Measurements from ENCODE around the gene CLRN2.
"Not testable (repeated sequence)": the region's sequence is repeated elsewhere in the genome, so short reads cannot be mapped to it uniquely, and the experiment has no call there.

The CLRN2 gene

DNA sequence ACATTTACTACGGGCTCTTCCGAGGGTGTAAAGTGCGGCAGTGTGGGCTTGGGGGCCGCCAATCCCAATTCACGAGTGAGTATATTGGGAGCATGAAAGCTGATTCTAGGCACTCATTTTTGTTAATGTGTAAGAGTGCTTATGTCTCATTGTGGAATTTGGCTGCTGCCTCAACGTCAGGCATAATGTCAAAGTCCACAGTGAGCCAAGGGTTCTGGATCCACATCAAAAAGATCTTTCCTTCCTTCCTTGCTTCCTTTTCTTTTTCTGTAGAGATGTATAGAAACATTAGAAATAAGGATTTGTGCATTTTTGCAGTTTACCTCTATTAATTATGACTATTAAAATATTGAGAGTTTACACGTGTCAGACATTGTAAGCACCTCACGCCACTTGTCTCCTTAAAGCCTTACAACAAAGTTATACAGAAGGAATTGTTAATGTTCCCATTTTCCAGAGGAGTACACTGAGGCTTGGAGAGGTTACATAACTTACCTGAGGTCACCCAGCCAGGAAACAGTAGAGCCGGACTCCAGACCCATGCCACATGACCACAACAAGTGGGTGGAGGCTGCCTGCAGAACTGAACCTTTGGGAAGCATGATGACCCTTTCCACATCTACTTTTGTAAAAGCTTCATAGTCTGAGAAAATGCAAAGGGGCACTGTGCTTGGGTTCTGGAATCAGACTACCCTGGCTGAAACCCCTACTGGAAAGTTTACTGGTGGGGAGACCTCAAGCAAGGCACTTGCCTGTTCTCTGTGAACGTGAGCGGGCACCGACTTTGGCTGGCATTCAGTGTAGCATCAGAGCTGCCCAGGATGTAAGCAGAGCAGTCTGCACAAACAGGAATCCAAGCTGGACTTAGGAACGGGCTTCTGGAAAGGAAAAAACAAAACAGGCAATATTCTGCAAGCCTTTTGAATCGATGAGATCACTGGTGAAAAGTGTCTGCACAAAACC lies 761 bp downstream of the CLRN2 start:
- TF ChIP-seq ZNF274 (IDR thresholded peaks at IDR 0.05; ENCODE audit: low read depth, low read length), result no peak
- H3K4me3 ChIP-seq (ENCODE audit: low read length), result no peak overlapping the region

DNA sequence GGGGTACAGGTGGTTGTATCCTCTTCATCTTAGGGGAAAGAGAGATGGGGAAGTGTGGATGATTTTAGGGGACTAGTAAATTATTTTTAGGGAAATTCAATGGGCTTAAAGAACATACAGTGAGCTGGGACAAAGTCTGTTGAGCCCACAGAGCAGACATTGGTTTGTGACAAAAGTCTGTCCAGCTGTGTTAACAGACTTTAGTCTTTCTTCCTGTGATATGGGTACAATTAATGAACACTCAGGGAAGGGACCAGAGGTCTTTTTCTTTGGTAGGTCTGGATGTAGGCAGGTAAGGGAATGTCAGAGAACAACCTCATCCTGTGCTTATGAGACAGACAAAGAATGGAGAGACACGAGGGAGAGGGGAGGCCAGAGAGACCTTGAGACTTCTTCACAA lies 2.0 kb downstream of the CLRN2 start:
- H3K4me3 ChIP-seq (ENCODE audit: low read length), result no peak overlapping the region
- TF ChIP-seq ZNF274 (IDR thresholded peaks at IDR 0.05; ENCODE audit: low read depth, low read length), result no peak

DNA sequence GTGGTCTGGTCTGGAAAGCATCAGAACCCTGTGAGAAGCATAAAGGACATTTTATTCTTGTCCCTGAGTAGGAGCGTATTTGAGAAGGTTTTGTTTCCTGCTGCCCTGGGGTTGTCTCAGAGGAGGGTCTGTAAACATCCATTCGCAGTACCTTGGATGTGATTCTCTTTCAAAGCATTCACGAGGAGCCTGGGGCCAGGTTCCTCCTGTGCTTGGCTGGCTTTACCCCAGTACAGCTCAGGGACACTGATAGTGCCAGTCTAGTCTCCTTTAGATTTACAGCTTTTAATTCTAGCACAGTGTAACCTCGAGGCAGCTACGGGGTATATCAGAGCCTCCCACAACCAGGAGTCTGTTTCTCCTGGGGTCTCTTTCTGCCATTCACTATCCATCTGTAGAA lies 2.7 kb downstream of the CLRN2 start:
- no peak for TF ChIP-seq ZNF274 (IDR thresholded peaks at IDR 0.05; ENCODE audit: low read depth, low read length)
- no peak overlapping the region for H3K4me3 ChIP-seq (ENCODE audit: low read length)

DNA sequence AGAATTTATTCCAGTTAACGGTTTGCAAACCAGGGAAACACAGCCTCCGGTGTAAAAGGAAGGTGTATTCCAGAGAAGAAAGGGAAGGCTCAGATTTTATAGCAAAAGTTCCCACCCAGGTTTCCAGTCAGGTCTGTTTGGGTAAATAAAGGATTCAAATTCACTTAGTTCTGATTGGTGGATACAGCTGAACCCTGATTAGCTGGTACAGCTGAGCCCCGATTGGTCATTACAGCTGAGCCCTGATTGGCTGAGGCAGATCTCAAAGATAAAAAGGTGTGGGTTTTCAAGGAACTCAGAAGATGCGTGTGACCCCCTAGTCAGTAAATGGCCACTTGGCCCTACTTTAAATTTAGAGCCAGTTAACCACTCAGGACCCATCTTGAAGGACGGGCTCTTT lies 6.6 kb downstream of the CLRN2 start:
- TF ChIP-seq ZNF274 (IDR thresholded peaks at IDR 0.05; ENCODE audit: low read depth, low read length), result no peak
- H3K4me3 ChIP-seq (ENCODE audit: low read length), result no peak overlapping the region

DNA sequence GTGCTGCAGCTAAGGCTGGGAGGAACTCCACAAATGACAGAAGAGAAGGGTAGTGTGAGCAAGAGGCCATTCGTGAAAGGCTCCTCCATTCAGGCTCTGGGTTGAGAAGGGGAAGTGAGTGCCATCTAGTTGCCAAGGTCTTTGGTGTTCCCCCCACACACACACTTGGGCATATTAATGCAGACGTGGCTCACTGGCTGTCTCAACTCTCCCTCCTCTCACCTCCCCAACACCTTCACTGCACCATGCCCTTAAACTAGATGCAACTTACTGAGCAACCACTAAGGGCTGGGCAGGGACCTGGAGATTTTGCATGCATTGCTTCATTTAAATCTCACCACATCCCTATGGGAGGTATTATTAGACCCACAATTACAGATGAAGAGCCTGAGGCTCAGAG lies 8.7 kb downstream of the CLRN2 start:
- no peak overlapping the region for H3K4me3 ChIP-seq (ENCODE audit: low read length)
- TF ChIP-seq ZNF274 (IDR thresholded peaks at IDR 0.05; ENCODE audit: low read depth, low read length), result no peak

DNA sequence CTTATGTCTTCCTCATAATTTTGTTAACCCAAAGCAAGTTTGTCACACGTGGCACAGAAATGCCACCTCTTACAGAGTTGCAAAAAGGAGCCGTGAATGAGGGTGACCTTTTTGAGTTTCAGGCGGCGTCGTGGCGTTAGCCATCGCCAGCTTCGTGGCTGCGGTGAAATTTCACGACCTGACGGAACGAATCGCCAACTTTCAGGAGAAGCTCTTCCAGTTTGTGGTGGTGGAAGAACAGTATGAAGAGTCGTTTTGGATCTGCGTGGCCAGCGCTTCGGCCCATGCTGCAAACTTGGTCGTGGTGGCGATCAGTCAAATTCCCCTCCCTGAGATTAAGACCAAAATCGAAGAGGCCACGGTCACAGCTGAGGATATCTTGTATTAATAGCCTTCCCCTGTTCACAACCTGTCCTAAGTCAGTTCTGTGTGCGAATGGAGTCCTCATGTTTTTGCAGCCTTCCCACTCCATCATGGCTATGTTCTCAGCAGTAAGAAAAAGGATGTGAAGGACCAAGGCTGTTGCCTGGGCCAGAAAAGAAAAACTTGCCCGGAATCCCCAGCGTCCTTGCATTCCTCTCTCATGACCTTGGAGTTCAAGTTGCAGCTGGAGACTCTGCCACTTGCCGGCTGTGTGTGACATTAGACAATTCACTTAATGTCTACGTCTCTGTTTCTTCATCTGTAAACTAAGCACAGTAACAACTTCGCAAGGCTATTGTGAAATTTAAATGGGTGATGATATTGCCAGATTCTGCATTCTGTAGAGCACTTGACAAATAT lies 11.9 kb downstream of the CLRN2 start:
- no peak overlapping the region for H3K4me3 ChIP-seq (ENCODE audit: low read length)
- no peak for TF ChIP-seq ZNF274 (IDR thresholded peaks at IDR 0.05; ENCODE audit: low read depth, low read length)

DNA sequence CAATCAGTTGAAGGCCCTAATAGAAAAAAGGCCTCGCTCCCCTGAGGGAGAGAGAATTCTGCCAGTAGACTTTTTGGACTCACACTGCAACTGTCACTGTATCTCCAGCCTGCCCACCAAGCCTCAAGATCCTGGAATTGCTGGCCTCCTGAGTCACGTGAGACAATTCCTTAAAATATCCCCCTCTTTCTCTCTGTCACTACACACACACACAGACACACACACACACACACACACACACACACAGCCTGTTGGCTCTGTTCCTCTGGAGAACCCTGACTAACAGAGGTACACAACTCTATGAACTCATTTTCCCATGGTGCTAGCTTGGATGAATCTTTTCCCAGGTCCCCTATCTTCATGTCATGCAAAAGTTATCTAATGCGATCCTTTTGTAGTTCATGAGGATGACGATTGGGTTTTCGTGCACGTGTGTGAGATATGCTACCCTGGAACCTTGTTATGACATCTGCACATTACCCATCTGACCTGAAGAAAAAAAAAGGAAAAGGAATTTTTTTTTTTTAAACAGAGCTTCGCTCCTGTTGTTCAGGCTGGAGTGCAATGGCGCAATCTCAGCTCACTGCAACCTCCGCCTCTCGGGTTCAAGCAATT lies 13.7 kb downstream of the CLRN2 start:
- TF ChIP-seq ZNF274 (IDR thresholded peaks at IDR 0.05; ENCODE audit: low read depth, low read length), result no peak
- H3K4me3 ChIP-seq (ENCODE audit: low read length), result no peak overlapping the region

DNA sequence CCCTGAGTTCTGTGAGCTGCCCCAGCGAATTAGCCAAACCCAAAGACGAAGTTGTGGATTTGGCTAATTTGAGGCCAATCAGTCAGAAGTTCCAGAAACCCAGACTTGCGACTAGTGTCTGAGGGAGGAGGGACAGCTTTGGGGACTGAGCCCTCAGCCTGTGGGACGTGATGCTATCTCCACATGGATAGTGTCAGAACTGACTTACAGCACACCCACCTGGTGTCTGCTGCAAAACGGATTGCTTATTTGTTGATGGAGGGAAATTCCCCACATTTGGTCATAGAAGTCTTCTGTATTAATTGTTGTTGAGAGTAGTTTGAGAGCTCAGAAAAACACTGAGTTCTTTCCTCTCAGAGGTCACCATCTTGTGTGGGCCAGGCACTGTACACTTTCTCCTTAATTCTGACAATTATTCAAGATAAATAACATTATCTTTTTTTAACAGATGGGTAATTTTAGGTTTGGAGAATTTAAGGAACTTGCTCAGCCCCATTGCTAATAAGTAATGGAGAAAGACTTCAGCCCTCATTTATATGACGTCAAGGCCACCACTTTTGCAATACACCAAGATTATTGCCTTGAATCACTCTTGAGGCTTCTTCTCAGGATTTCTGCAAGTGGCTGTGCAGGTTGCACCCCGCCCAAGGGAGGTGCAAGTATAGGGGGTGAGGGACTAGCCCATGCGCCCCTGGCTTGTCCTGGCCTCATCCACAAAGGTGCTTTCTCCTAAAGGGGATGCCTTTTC lies 16.7 kb downstream of the CLRN2 start:
- no peak for TF ChIP-seq ZNF274 (IDR thresholded peaks at IDR 0.05; ENCODE audit: low read depth, low read length)
- H3K4me3 ChIP-seq (ENCODE audit: low read length), result no peak overlapping the region

DNA sequence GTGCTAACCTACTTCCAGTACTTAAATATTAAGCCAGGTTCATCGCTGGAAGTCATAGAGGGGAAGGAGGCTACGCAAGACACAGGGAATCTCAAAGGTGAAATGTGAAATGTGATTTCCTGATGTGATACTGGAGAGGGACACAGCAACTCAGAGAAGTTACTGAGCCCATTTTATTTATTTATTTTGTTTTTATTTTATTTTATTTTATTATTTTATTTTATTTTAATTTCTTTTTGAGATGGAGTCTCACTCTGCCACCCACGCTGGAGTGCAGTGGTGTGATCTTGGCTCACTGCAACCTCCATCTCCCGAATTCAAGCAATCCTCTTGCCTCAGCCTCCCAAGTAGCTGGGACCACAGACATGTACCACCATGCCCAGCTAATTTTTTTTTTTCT lies 19.7 kb downstream of the CLRN2 start:
- H3K4me3 ChIP-seq (ENCODE audit: low read length), result no peak overlapping the region
- TF ChIP-seq ZNF274 (IDR thresholded peaks at IDR 0.05; ENCODE audit: low read depth, low read length), result no peak

DNA sequence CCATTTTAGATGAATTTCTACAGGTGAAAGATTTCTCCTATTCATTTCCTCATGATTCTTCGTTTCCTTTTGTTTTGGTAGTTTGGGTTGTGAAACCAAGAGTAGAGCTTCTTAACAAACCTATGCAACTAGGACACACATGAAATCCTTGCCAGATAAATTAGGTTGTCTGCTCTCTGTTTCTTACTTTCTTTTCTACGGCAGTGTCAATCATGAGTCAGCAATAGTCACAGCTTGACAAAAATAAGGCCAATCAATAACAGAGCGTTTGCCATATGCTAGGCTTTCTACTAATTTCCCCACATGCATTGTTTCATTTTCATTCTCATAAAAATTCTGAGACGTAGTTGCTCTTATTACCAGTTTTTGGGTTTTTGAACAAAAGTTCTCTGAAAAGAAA lies 20.3 kb downstream of the CLRN2 start:
- no peak for TF ChIP-seq ZNF274 (IDR thresholded peaks at IDR 0.05; ENCODE audit: low read depth, low read length)
- no peak overlapping the region for H3K4me3 ChIP-seq (ENCODE audit: low read length)

DNA sequence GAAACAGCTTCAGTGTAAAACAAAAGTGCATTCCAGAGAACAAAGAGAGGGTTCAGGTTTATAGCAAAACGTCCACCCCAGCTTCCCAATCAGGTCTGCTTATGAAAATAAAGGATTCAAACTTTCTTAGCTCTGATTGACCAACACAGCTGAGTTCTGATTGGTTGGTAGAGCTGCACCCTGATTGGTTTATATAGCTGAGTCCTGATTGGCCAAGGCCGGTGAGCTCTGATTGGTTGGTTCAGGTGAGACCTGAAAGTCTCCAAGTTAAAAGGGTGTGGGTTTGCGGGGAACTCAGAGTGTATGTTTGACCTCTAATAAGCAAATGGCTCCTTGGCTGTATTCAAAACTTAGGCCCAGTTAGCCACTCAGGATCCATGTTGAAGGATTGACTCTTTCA lies 20.9 kb downstream of the CLRN2 start:
- no peak for TF ChIP-seq ZNF274 (IDR thresholded peaks at IDR 0.05; ENCODE audit: low read depth, low read length)
- H3K4me3 ChIP-seq (ENCODE audit: low read length), result no peak overlapping the region

DNA sequence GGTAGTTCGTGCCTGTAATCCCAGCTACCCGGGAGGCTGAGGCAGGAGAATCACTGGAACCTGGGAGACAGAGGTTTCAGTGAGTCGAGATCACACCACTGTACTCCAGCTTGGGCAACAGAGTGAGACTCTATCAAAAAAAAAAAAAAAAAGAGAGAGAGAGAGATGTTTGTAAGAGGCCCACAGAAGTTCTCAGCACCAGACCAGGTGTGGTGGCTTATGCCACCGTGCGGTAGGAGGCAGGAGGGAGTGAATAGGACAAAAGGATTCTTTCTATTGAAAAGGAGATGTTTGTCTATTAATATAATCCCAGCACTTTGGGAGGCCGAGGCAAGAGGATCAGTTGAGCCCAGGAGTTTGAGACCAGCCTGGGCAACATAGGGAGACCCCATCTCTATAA lies 22.1 kb downstream of the CLRN2 start:
- H3K4me3 ChIP-seq (ENCODE audit: low read length), result not testable (repeated sequence)

DNA sequence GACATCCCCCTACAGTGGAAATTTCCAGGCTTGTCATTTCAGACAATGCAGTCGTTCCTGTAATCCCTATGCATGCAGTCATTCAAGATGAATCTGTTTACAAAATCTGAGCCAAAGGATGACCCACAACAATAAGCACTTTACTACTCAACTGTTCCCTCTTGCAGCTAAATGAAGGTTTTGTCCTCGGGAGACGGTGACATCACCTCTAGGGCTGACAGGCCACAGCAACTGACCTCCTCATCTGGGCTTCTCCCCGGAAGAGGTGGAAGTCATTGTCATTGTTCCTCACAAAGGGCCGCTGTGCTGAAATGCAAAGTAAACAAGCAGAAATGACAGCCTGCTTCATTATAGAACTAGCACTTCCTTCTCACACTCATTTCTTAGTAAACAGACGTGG lies 29.2 kb downstream of the CLRN2 start:
- no peak for TF ChIP-seq ZNF274 (IDR thresholded peaks at IDR 0.05; ENCODE audit: low read depth, low read length)
- no peak overlapping the region for H3K4me3 ChIP-seq (ENCODE audit: low read length)

DNA sequence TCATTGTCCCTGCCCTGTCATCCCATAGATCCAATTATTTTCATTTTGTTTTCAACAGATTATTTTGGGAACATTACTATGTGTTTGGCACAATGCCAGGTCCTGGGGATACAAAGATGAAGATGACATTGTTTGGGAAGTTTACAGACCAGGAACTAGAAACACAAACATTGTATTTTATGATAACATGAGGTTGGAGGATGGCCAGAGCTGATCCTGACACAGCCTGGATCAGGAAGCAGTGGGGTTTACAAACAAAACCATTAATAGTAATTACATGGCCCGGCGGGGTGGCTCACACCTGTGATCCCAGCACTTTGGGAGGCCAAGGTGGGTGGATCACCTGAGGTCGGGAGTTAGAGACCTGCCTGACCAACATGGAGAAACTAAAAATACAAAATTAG lies 29.9 kb downstream of the CLRN2 start:
- H3K4me3 ChIP-seq (ENCODE audit: low read length), result no peak overlapping the region
- no peak for TF ChIP-seq ZNF274 (IDR thresholded peaks at IDR 0.05; ENCODE audit: low read depth, low read length)
